Endodermal cell (in vitro differentiated cells): Measurements from ENCODE around the gene PDE7B. TPM values are rescaled to one million over a fixed set of nuclear protein-coding genes. Genes with fewer than 3 reads are reported as not detected.

Source experiments
- DNase-seq: peaks from one replicate; pipeline ENCODE4 v3.0.0-alpha.2; 2017
- H3K27ac ChIP-seq: 2 replicates; pipeline ENCODE4 v1.5.1; 2013; ENCODE audit warnings: mild to moderate bottlenecking, low read depth, low read length, moderate library complexity
- H3K27me3 ChIP-seq: 2 replicates; pipeline ENCODE4 v1.6.1; 2013; ENCODE audit warnings: mild to moderate bottlenecking, low read length, moderate library complexity; ENCODE audit not compliant: insufficient read depth, control insufficient read depth, poor library complexity, severe bottlenecking
- H3K36me3 ChIP-seq: 2 replicates; pipeline ENCODE4 v1.7.0; 2013; ENCODE audit warnings: mild to moderate bottlenecking, low read length, moderate library complexity; ENCODE audit not compliant: control insufficient read depth, insufficient read depth
- H3K4me1 ChIP-seq: one replicate; pipeline ENCODE4 v1.7.0; 2013; ENCODE audit warnings: low read length; ENCODE audit not compliant: control insufficient read depth, insufficient read depth
- H3K4me3 ChIP-seq: 2 replicates; pipeline ENCODE4 v1.5.1; 2013; ENCODE audit warnings: mild to moderate bottlenecking, low read length, moderate library complexity
- H3K9ac ChIP-seq: 2 replicates; pipeline ENCODE4 v1.6.1; 2013; ENCODE audit warnings: mild to moderate bottlenecking, low read length, moderate library complexity; ENCODE audit not compliant: poor library complexity, severe bottlenecking; ENCODE audit errors: extremely low read depth
- H3K9me3 ChIP-seq: 2 replicates; pipeline ENCODE4 v1.6.1; 2013; ENCODE audit warnings: mild to moderate bottlenecking, low read length, moderate library complexity; ENCODE audit not compliant: control insufficient read depth
- H3K27ac Mint-ChIP-seq: 2 replicates; pipeline ENCODE4 v1.8.0; 2020; ENCODE audit warnings: mixed read lengths
- H3K27me3 Mint-ChIP-seq: 2 replicates; pipeline ENCODE4 v1.8.0; 2021; ENCODE audit warnings: mild to moderate bottlenecking, mixed read lengths; ENCODE audit not compliant: insufficient read depth
- H3K36me3 Mint-ChIP-seq: 2 replicates; pipeline ENCODE4 v1.8.0; 2020; ENCODE audit warnings: low read depth, mixed read lengths
- H3K4me1 Mint-ChIP-seq: 2 replicates; pipeline ENCODE4 v1.8.0; 2020; ENCODE audit warnings: mixed read lengths
- H3K4me3 Mint-ChIP-seq: 2 replicates; pipeline ENCODE4 v1.8.0; 2020; ENCODE audit warnings: mild to moderate bottlenecking, moderate library complexity, mixed read lengths
- H3K9me3 Mint-ChIP-seq: 2 replicates; pipeline ENCODE4 v1.8.0; 2020; ENCODE audit warnings: mild to moderate bottlenecking, mixed read lengths
- WGBS, 2 experiments: methylation state at CpG; one replicate each; pipeline versions ENCODE4 v1.1.5 to v1.1.7; 2013; ENCODE audit warnings: missing lambda C conversion rate in 2 of 2, mixed read lengths in 1 of 2; ENCODE audit not compliant: insufficient coverage in 1 of 2, insufficient read length in 1 of 2; 5-methylcytosine and 5-hydroxymethylcytosine counted together
- total RNA-seq, 2 donors: library from RNA; stranded (reverse); fragmentation: NEBNext Ultra II Directional in 1 of 2; extraction: Animal tissue kit (Norgen Biotek cat#: 25700) in 1 of 2; gene quantifications; 2 replicates in 1 of 2; 3 replicates in 1 of 2; pipeline ENCODE4 v1.2.1, GENCODE V29; 2021
- TF ChIP-seq, protein P1 (sequence below): fragments of 200-600 bp; sonication (generic); conservative IDR thresholded peaks from 2 replicates; pipeline ENCODE4 v1.5.0; 2021; ENCODE audit warnings: antibody characterized with exemption, mild to moderate bottlenecking

The PDE7B gene
- total RNA-seq, 2 donors from 2014 or later = 0.26 TPM; not detected in 1

GRCh38 chr6:135905604-135906300 lies 54.3 kb downstream of the PDE7B start:
- H3K9me3 ChIP-seq = no peaks in the 10 kb centered on the region
- no peak for DNase-seq
- no peaks in the 10 kb centered on the region for H3K36me3 ChIP-seq
- H3K4me1 ChIP-seq = no peaks in the 10 kb centered on the region
- Mint-ChIP-seq H3K4me1 (no peaks in the 10 kb centered on the region), H3K27me3 (no peaks in the 10 kb centered on the region), H3K9me3 (no peaks in the 10 kb centered on the region), H3K4me3 (no peak overlapping the region), H3K27ac (no peak overlapping the region), H3K36me3 (no peaks in the 10 kb centered on the region)
- 93 to 94% methylated on average over 12 to 18 of the region's 18 CpGs for WGBS, 2 experiments
- H3K27ac ChIP-seq = no peak overlapping the region
- no peak overlapping the region for H3K9ac ChIP-seq
- TF ChIP-seq, protein P1, sequence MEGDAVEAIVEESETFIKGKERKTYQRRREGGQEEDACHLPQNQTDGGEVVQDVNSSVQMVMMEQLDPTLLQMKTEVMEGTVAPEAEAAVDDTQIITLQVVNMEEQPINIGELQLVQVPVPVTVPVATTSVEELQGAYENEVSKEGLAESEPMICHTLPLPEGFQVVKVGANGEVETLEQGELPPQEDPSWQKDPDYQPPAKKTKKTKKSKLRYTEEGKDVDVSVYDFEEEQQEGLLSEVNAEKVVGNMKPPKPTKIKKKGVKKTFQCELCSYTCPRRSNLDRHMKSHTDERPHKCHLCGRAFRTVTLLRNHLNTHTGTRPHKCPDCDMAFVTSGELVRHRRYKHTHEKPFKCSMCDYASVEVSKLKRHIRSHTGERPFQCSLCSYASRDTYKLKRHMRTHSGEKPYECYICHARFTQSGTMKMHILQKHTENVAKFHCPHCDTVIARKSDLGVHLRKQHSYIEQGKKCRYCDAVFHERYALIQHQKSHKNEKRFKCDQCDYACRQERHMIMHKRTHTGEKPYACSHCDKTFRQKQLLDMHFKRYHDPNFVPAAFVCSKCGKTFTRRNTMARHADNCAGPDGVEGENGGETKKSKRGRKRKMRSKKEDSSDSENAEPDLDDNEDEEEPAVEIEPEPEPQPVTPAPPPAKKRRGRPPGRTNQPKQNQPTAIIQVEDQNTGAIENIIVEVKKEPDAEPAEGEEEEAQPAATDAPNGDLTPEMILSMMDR = no peak
- H3K4me3 ChIP-seq = no peak overlapping the region
- no peaks in the 10 kb centered on the region for H3K27me3 ChIP-seq

DNA sequence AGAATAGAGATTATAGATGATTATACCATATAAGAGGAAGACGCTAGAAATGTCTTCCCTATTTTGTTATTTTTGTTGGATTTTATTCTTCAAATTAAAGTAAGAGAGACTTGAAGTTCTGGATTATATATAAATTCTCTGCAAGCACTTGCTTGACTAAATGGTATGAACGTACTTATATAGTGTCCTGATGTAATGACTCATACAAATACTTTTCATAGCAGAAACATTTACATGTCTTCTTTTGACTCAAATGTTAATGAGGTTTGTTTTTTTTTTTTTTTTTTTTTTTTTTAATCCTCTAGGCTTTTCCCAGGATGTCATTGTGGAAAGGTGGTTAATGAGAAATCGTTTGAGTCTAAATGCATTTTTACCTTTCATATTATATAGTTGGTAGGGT lies 55.0 kb downstream of the PDE7B start:
- no peaks in the 10 kb centered on the region for H3K27me3 ChIP-seq
- H3K9ac ChIP-seq = no peak overlapping the region
- H3K4me3 ChIP-seq = no peak overlapping the region
- no peaks in the 10 kb centered on the region for H3K27me3 Mint-ChIP-seq
- no peak for DNase-seq
- no peak overlapping the region for H3K4me3 Mint-ChIP-seq
- TF ChIP-seq, protein P1 = no peak
- no peak overlapping the region for H3K27ac Mint-ChIP-seq
- no peaks in the 10 kb centered on the region for H3K4me1 Mint-ChIP-seq
- no peaks in the 10 kb centered on the region for H3K9me3 ChIP-seq
- no peaks in the 10 kb centered on the region for H3K4me1 ChIP-seq
- no peaks in the 10 kb centered on the region for H3K36me3 Mint-ChIP-seq
- H3K36me3 ChIP-seq = no peaks in the 10 kb centered on the region
- WGBS, 2 experiments = 100% methylated on average over 1 of the region's 3 CpGs; no CpG with 5 or more reads in 1 of the 2 experiments
- H3K27ac ChIP-seq = no peak overlapping the region
- no peaks in the 10 kb centered on the region for H3K9me3 Mint-ChIP-seq

- Mint-ChIP-seq H3K27ac (no peak overlapping the region), H3K4me3 (no peak overlapping the region), H3K27me3 (no peaks in the 10 kb centered on the region), H3K9me3 (no peaks in the 10 kb centered on the region), H3K4me1 (no peaks in the 10 kb centered on the region), H3K36me3 (no peaks in the 10 kb centered on the region)
- Histone ChIP-seq H3K9me3 (no peaks in the 10 kb centered on the region), H3K4me3 (no peak overlapping the region), H3K36me3 (no peaks in the 10 kb centered on the region), H3K4me1 (no peaks in the 10 kb centered on the region), H3K27ac (no peak overlapping the region), H3K9ac (no peak overlapping the region), H3K27me3 (no peaks in the 10 kb centered on the region)
- no peak for DNase-seq
- TF ChIP-seq, protein P1 = peak; percentile 29
- WGBS, 2 experiments = 96% methylated on average over 2 of the region's 2 CpGs; no CpG with 5 or more reads in 1 of the 2 experiments
Measured at GRCh38 chr6:135906972-135907465, 55.5 kb downstream of the PDE7B start.
